ENCODE data around the gene CRYGB. TPM values are rescaled to one million over a fixed set of nuclear protein-coding genes. Genes with fewer than 3 reads are reported as not detected.

CRYGB gene
- total and polyA plus RNA-seq, 2 of the 13 experiments (the other 11 are each of a cell fraction or from before 2014, with no cell fraction given), result not detected

GRCh38 chr2:208142925-208143799 is 2.8 kb downstream of the CRYGB start (continued):
- TF ChIP-seq HOXA7 (CRISPR knock-in tag; IDR thresholded peaks at IDR 0.05) (no peak), ZNF775 (CRISPR knock-in tag; IDR thresholded peaks at IDR 0.05; ENCODE audit: borderline replicate concordance) (no peak), TCF7 (IDR thresholded peaks at IDR 0.05; ENCODE audit: low read depth) (peak; percentile 56; the same call in 1 of the 2 replicates), PAXIP1 (CRISPR knock-in tag; conservative IDR thresholded peaks at IDR 0.05) (peak; percentile 50; the same call in 1 of the 2 replicates), ZNF747 (CRISPR knock-in tag; IDR thresholded peaks at IDR 0.05; ENCODE audit: borderline replicate concordance) (no peak), ZNF724P (CRISPR knock-in tag; IDR thresholded peaks at IDR 0.05; ENCODE audit: borderline replicate concordance) (no peak), ARNTL (CRISPR knock-in tag; IDR thresholded peaks at IDR 0.05) (no peak), ZNF276 (CRISPR knock-in tag; IDR thresholded peaks at IDR 0.05; ENCODE audit: low read depth) (no peak), AHDC1 (CRISPR knock-in tag; IDR thresholded peaks at IDR 0.05; ENCODE audit: borderline replicate concordance) (peak; percentile 50; the same call in 1 of the 2 replicates), HNF1B (CRISPR knock-in tag; IDR thresholded peaks at IDR 0.05) (0 out of 2 replicates have a peak, but pooled peaks have one; percentile 41)

Data from HepG2 (cell line).